ENCODE results near the gene FAM3B. TPM values are rescaled to one million over a fixed set of nuclear protein-coding genes. Genes with fewer than 3 reads are reported as not detected.

Gene FAM3B
- total and polyA plus RNA-seq, 2 of the 4 experiments (the other 2 are of a cell fraction): not detected

DNA sequence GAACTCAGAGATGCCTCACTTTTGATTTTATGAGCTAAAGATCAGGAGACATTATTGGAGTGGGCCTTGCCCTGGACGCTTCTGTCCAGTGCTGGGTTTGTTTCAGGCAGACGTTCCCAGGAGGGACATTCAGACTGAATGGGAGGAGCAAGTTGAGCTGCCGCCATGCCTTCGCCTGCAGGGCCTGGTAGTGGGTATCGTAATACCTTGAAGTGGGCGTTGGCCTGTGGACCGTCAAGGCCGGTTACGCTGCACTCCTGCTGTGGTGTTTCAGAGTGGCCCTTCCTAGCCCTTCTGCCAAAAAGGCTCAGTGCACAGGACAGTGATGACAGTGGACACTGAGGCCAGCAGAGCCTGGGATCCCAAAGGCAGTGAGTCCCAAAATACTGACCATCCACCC is 1.6 kb downstream of the FAM3B start:
- H3K18ac ChIP-seq (ENCODE audit: low read depth, low read length): no peak overlapping the region
- ATAC-seq (ENCODE audit: low read depth) (no peak), DNase-seq (no peak)
- no peak overlapping the region for H2BK20ac ChIP-seq (ENCODE audit: low read depth, low read length)
- no TSS peak for BruUV-seq (replicated peaks)
- H3K14ac ChIP-seq (replicated peaks; ENCODE audit: low read depth, low read length): no peak overlapping the region
- no peak overlapping the region for H2BK120ac ChIP-seq (ENCODE audit: low read depth, low read length)
- POLR2A ChIA-PET (ENCODE audit: unreplicated experiment): no interaction called here
- H2BK15ac ChIP-seq (ENCODE audit: low read depth, low read length): no peak overlapping the region
- H3K4ac ChIP-seq (ENCODE audit: low read depth, low read length): no peak overlapping the region
- H3K4me3 ChIP-seq (ENCODE audit: insufficient read depth, low read depth, low read length): no peak overlapping the region
- no peak overlapping the region for H3K27ac ChIP-seq (ENCODE audit: insufficient read depth, low read length)
- intact Hi-C loops (cut with micrococcal nuclease) (no loop called here), dilution Hi-C loops (cut with HindIII; ENCODE audit: low sequenced_read_pairs, unreplicated experiment) (no loop called here), in situ Hi-C loops (cut with MboI; ENCODE audit: low sequenced_read_pairs) (no loop called here)
- peaks cover 42% of the 10 kb centered on the region for H3K27me3 ChIP-seq (ENCODE audit: control insufficient read depth, insufficient read depth, low read length)
- CTCF ChIA-PET: no interaction called here
- H4K91ac ChIP-seq (ENCODE audit: insufficient read depth, low read depth, low read length): no peak overlapping the region
- H4K8ac ChIP-seq (ENCODE audit: low read depth in 2 of 2, low read length in 2 of 2): no peak overlapping the region
- no peak overlapping the region for H3K9ac ChIP-seq (ENCODE audit: low read depth, low read length)
- no peak overlapping the region for H3K23ac ChIP-seq (ENCODE audit: low read depth, low read length)
- no peaks in the 10 kb centered on the region for H3K79me1 ChIP-seq (ENCODE audit: low read depth in 1 of 2, low read length in 2 of 2)
- H3K36me3 ChIP-seq (ENCODE audit: control insufficient read depth, insufficient read depth, low read length): no peaks in the 10 kb centered on the region
- no CpG with 5 or more reads among the region's 9 CpGs for WGBS, 2 experiments (ENCODE audit: extremely low coverage in 2 of 2, insufficient read length in 1 of 2)
- H4K20me1 ChIP-seq (ENCODE audit: insufficient read depth, low read length): no peaks in the 10 kb centered on the region
- no peak overlapping the region for H2AFZ ChIP-seq (replicated peaks; ENCODE audit: low read length, poor library complexity)
- TF ChIP-seq RCOR1 (IDR thresholded peaks at IDR 0.05; ENCODE audit: insufficient replicate concordance, low read length) (no peak), BHLHE40 (IDR thresholded peaks at IDR 0.05; ENCODE audit: low read depth, low read length) (no peak), MXI1 (IDR thresholded peaks at IDR 0.05; ENCODE audit: borderline replicate concordance, low read depth, low read length) (no peak), MAZ (IDR thresholded peaks at IDR 0.05; ENCODE audit: borderline replicate concordance, low read depth, low read length) (no peak), CEBPB (IDR thresholded peaks at IDR 0.05; ENCODE audit: low read depth, low read length) (no peak), RAD21 (IDR thresholded peaks at IDR 0.05; ENCODE audit: low read length) (no peak)
- TF ChIP-seq, protein P1, sequence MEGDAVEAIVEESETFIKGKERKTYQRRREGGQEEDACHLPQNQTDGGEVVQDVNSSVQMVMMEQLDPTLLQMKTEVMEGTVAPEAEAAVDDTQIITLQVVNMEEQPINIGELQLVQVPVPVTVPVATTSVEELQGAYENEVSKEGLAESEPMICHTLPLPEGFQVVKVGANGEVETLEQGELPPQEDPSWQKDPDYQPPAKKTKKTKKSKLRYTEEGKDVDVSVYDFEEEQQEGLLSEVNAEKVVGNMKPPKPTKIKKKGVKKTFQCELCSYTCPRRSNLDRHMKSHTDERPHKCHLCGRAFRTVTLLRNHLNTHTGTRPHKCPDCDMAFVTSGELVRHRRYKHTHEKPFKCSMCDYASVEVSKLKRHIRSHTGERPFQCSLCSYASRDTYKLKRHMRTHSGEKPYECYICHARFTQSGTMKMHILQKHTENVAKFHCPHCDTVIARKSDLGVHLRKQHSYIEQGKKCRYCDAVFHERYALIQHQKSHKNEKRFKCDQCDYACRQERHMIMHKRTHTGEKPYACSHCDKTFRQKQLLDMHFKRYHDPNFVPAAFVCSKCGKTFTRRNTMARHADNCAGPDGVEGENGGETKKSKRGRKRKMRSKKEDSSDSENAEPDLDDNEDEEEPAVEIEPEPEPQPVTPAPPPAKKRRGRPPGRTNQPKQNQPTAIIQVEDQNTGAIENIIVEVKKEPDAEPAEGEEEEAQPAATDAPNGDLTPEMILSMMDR (conservative IDR thresholded peaks at IDR 0.05; ENCODE audit: low read depth, low read length): no peak
- TF ChIP-seq, protein P2, sequence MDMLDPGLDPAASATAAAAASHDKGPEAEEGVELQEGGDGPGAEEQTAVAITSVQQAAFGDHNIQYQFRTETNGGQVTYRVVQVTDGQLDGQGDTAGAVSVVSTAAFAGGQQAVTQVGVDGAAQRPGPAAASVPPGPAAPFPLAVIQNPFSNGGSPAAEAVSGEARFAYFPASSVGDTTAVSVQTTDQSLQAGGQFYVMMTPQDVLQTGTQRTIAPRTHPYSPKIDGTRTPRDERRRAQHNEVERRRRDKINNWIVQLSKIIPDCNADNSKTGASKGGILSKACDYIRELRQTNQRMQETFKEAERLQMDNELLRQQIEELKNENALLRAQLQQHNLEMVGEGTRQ (IDR thresholded peaks at IDR 0.05; ENCODE audit: low read depth, low read length): no peak
- no peaks in the 10 kb centered on the region for H3K9me1 ChIP-seq (ENCODE audit: insufficient read depth, low read length)
- no peaks in the 10 kb centered on the region for H3K9me3 ChIP-seq (ENCODE audit: control insufficient read depth, insufficient read depth, low read length)
- no peak overlapping the region for H3K56ac ChIP-seq (ENCODE audit: extremely low read depth, insufficient read depth, low read length)
- no peaks in the 10 kb centered on the region for H3K4me1 ChIP-seq (ENCODE audit: control insufficient read depth, insufficient read depth, low read length)
- H2BK5ac ChIP-seq (ENCODE audit: low read depth, low read length, poor library complexity, severe bottlenecking): no peak overlapping the region
- no peak overlapping the region for H3K4me2 ChIP-seq (ENCODE audit: low read depth, low read length)
- no peak overlapping the region for H2AK5ac ChIP-seq (ENCODE audit: low read depth, low read length)
- H4K5ac ChIP-seq (ENCODE audit: low read depth, low read length): no peak overlapping the region
- H2AK9ac ChIP-seq (replicated peaks; ENCODE audit: low read depth, low read length, poor library complexity): no peak overlapping the region

All from IMR-90 (cell line).